IPS-18c (cell line): ENCODE measurements around the gene KRT28.

Experiments used
- H3K4me3 ChIP-seq: 2 replicates; pipeline ENCODE4 v1.7.0; 2013; ENCODE audit warnings: low read depth, mild to moderate bottlenecking, low read length, moderate library complexity; ENCODE audit not compliant: insufficient read depth
- H3K9me3 ChIP-seq: one replicate; pipeline ENCODE4 v1.6.1; 2013; ENCODE audit warnings: mild to moderate bottlenecking, low read length, moderate library complexity; ENCODE audit not compliant: control insufficient read depth, insufficient read depth

Gene KRT28

DNA sequence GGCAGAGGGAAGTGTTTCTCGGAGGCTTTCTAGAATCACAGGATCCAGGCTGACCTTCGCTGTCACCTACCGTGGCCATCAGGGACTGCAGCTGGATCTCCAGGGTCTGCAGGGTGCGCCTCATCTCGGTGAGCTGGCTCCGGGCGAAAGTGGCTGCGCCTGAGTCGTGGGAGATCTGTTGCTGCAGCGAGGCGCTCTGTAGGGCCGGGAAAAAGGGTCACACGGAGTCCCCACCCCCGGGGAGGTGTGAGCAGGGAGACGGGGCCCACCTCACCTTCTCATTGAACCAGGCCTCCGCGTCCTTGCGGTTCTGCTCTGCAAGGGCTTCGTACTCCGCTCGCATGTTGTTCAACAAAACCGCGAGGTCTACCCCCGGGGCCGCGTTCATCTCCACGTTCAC, 2.9 kb downstream of the KRT28 start:
- H3K9me3 ChIP-seq = no peaks in the 10 kb centered on the region
- H3K4me3 ChIP-seq = no peak overlapping the region

DNA sequence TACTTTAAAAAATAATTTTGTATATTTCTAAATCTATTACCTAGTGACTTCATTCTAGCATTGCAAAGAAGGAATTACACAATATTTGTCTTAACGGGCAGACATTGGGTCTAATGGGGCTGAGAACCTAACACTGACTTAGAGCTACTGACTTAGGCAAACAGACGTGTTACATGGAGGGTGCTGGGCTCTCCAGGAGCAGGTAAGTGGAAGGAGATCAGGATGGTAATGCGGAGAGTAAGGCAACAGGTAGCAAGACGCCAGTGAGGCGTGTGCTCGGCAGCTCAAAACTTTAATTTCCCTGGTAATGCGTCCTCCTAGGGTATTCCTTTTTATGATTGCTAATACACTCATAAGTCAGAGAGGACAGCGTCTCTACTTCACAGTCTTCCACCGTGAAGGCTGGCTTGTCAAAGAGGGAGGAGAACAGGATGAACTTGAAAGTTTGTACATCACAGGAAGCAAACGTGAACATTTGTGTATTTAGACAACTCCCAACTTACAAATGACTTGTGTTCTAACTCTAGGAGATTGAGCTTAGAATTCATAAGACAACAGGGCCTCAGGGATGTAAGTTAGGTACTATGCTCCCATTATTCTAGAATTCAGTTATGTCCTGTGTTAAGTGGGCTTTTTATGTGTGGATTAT, 4.6 kb downstream of the KRT28 start:
- H3K9me3 ChIP-seq = no peaks in the 10 kb centered on the region
- no peak overlapping the region for H3K4me3 ChIP-seq

DNA sequence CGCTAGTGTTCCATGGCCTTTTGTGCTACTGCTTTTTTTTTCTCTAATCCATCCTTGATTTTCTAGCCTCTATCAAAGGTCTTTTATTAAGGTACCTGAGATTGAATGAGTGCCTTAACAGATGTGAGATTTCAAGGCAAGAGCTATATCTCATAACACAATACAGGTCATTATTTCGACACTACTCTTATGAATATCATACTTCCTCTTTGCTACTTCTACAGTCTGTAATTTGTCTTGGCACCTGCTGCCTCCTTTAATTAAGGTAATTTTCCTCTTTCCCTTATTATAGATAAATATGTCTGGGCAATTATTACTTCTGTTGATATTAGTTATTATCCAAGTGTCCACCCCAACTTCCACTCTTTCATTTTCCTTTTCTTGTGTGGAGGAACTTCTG, 5.3 kb downstream of the KRT28 start:
- H3K4me3 ChIP-seq = no peak overlapping the region
- no peaks in the 10 kb centered on the region for H3K9me3 ChIP-seq

DNA sequence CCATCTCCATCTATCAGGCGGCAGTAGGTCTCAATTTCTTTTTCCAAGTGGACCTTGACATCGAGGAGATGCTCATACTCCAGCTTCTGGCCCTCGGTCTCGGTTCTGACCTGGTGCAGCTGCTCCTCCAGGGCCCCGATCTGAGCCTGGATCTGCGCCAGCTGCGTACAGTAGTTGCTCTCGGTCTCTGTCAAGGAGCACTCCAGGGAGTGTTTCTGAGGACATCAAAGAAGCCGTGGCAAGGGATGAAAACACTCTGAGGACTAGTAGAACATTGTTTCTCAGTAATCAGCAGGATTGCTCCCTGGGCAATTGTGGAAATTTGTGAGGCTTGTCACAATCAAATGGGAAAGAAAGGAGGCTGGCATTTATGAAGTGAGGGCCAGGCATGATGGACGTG, 5.9 kb downstream of the KRT28 start:
- no peaks in the 10 kb centered on the region for H3K9me3 ChIP-seq
- H3K4me3 ChIP-seq = no peak overlapping the region

DNA sequence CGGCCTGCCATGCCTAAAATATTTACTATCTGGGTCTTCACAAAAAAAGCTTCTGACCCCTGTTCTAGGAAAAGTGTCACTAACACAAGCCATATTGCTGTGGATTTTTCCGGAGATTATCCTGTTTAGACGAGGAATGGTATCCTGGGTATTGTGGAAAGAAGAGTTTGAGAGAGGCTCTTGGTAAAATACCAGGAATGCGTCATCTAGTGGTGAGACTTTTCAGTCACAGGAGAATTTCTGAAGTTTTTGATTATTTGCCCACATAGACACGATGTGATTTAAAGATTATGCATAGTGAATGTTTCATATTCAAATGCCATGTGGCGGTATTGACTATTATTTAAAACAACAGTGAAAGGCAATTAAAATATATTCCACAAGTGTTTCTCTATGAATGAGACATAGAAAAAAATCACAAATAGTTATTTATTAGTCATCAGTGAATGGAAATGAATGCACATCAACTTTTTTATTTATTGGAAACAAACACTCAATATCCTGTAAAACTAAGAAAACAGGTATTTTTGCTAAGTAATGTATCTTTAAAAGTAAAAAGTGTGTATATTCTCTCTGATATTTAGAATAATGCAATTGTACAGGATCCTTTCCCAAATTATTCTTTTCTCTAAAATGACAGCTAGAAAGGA, 7.8 kb downstream of the KRT28 start:
- Histone ChIP-seq H3K9me3 (no peaks in the 10 kb centered on the region), H3K4me3 (no peak overlapping the region)

DNA sequence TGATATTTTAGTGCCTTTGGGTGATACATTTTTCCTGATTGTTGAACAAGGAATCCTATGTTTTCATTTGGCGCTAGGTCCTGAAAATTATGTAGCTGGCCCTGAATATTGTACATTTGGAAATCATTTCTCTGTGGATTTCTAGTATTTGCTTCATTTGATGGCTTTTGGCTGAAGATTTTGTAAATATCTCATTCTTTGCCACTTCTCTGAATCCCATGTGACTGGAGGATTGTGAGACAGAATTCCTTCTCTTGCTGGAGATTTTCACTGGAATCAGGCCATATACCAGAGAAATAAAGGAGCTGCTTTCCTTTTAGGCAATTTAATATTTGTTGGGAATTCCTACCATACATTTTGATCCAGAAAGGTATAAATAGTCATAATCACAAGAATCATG, 8.6 kb downstream of the KRT28 start:
- Histone ChIP-seq H3K9me3 (no peaks in the 10 kb centered on the region), H3K4me3 (no peak overlapping the region)

DNA sequence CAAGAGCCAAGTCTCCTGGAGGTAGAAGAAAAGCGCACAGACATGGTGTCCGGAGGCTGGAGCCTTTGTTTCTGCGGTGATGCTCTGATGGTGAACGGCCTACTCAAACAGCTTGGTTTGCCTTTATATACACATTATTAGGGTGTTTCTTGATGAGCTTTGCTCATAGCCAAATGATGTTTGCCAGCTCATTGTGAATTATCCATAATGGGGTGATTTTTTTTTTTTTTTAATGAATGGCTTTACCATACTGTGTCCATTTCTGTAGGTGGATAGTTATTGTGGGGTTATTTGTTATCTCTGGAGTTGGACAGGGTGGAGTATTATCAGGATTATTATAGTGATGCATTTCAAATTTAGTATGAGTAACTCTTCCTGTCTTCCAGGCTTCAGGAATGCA, 17.3 kb downstream of the KRT28 start, which contains the start of gene KRT27:
KRT27 (minus strand) TSS at position 101 of the 400 bp plus-strand sequence; CDS start at position 44, 57 bp downstream.
- Histone ChIP-seq H3K9me3 (no peaks in the 10 kb centered on the region), H3K4me3 (no peak within 1 kb of the TSS)

DNA sequence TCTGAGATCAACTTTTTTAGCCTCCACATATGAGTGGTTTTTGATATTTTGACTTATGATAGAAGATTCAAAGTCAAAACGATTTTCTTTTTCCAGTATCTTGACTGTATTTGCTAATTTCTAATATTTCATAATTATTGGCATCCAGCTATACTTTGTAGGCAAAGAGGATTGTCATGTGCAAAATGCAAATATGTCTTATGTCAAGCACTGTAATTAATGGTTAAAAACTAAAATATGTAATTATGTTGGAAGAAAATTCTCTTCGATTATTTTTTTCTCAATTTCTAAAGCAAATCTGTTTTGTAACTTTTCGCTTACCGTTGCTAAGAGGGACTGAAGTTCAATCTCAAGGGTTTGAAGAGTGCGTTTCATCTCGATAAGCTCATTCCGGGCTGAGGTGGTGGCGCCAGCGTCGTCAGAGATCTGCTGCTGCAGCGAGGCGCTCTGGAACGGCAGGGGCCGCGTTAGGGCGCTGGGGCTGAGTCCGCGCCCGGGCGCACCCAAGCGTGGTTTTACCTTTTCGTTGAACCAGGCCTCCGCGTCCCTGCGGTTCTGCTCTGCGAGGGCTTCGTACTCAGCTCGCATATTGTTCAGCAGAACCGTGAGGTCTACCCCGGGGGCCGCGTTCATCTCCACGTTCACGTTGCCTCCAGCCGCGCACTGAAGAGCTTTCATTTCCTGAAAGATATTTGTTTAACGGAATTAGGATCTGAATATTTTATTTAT, 20.4 kb downstream of the KRT28 start:
- H3K9me3 ChIP-seq = no peaks in the 10 kb centered on the region
- no peak overlapping the region for H3K4me3 ChIP-seq

DNA sequence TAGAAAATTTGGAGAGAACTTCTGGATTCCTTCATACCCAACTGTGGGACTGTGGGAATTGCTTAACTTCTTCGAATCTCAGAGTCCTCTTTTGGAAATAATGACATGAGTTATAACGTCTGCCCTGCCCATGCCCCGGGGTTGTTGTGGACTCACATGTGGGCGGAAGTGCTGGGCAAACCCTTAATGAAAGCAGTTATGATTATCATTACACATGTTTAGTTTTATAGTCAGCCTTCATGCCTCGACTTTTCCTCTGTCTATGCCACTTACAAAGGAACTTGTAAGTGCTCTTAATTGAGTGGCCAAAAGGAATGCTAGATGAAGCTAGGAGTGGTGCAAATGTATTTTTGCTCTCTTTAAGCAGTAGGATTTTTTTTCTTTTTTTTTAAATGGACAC, 21.3 kb downstream of the KRT28 start:
- Histone ChIP-seq H3K9me3 (no peaks in the 10 kb centered on the region), H3K4me3 (no peak overlapping the region)

DNA sequence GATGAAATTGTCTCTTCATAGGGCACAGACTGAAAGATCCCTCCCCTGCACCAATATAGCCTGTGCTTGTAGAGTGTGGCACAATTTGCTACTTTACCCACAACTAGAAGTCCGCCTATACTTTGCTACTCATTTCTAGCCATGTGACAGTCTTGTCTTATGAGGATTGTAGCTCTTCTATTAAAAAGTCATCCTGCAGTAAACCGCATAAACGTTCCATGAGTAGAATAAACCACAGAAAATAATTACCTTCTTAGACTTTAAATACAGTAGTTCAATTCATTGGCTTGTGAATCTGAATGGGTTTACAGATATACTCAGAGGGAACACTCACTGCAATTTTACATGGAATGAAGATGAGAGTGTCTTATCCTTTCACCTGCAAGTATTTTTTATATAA, 21.8 kb downstream of the KRT28 start:
- Histone ChIP-seq H3K4me3 (no peak overlapping the region), H3K9me3 (no peaks in the 10 kb centered on the region)

DNA sequence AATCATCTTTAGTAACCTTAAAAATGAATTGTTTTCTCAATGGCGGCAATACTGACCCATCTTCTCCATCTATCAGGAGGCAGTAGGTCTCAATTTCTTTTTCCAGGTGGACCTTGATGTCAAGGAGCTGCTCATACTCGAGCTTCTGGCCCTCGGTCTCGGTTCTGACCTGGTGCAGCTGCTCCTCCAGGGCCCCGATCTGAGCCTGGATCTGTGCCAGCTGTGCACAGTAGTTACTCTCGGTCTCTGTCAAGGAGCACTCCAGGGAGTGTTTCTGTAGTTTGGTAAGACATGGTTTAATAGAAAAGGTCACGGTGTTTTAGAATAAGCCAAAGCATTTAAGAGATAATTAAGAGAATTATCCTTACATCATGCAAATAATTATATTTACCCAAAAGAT, 22.3 kb downstream of the KRT28 start:
- no peaks in the 10 kb centered on the region for H3K9me3 ChIP-seq

DNA sequence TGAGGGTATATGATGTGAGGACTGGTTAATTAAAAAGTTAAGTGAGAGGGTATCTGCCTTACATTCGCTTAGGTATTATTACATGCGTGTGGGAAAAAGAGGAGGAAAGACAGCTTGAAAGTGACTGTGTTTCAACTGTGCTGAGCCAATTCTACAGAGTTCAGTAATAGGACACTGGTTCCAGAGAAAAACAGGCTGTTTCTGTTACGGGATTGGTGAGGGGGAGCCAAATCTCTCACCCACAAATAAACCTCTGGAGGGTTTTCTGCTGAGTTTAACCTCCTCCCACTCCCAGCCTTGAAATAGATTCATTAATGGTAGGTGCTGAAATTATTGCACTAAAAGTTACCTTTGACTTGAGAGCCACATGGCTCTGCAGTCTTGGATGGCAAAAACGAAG, 23.8 kb downstream of the KRT28 start:
- no peak overlapping the region for H3K4me3 ChIP-seq
- no peaks in the 10 kb centered on the region for H3K9me3 ChIP-seq

More for the DNA sequence above, 22.3 kb downstream of the KRT28 start:
- no peak overlapping the region for H3K4me3 ChIP-seq

DNA sequence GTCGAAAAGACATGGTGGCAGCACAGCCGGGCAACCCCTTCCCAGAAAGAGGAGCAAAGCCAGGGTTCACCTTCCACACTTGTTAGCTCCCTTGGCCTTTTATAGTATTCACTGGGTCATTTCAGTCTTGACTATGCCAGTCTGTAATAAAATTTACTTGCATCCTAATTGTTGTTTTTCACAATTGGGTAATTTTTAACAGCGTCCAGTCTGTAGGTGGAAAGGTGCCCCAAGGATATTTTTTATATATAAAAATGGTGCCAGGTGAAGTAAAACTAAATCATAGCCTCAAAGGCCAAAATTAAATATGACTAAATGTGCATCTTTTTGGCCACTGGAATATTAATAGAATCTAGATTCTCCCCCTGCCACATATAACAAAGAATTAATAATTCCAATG, 27.7 kb downstream of the KRT28 start, which contains the start of gene KRT26:
KRT26 (minus strand) TSS at position 101 of the 400 bp plus-strand sequence; CDS start at position 13, 88 bp downstream.
- Histone ChIP-seq H3K9me3 (no peaks in the 10 kb centered on the region), H3K4me3 (no peak within 1 kb of the TSS)

DNA sequence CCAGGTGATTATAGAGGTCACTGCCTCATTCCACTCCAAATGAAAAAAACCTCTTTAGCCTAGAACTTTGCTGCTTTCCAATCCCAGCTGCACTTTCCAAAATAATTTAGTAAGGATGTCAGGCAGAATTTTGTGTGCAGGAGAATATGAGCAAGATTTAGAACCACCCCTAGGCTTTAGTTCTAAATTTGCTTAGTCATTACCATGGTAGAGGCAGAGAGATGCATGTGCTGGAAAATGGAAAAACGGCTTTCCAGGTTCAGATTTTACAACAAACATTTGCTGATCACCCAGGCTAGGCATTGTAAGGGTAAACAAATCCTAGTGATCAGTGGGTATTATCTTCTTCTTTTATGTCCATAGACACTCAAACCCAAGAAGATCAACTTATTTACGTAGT, 34.1 kb downstream of the KRT28 start:
- peaks cover 4% of the 10 kb centered on the region for H3K9me3 ChIP-seq
- H3K4me3 ChIP-seq = no peak overlapping the region

DNA sequence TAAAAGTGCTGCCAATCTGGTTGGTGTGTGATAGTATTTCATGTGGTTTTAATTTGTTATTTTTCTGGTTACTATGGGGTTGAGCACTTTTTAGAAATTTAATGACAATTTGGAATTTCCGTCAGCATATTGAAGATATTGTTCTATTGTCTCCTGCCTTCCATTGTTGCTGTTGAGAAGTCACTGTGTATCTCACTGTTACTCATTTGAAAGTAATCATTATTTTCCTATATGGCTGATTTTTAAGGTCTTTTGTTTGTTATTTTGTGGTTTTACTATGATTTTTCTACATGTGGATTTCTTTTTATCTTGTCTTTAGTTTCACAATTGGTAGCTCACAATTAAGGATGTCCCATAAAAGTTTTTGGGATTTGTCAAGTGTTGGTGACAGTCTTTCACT, 36.0 kb downstream of the KRT28 start:
- Histone ChIP-seq H3K9me3 (peaks cover 4% of the 10 kb centered on the region), H3K4me3 (no peak overlapping the region)

DNA sequence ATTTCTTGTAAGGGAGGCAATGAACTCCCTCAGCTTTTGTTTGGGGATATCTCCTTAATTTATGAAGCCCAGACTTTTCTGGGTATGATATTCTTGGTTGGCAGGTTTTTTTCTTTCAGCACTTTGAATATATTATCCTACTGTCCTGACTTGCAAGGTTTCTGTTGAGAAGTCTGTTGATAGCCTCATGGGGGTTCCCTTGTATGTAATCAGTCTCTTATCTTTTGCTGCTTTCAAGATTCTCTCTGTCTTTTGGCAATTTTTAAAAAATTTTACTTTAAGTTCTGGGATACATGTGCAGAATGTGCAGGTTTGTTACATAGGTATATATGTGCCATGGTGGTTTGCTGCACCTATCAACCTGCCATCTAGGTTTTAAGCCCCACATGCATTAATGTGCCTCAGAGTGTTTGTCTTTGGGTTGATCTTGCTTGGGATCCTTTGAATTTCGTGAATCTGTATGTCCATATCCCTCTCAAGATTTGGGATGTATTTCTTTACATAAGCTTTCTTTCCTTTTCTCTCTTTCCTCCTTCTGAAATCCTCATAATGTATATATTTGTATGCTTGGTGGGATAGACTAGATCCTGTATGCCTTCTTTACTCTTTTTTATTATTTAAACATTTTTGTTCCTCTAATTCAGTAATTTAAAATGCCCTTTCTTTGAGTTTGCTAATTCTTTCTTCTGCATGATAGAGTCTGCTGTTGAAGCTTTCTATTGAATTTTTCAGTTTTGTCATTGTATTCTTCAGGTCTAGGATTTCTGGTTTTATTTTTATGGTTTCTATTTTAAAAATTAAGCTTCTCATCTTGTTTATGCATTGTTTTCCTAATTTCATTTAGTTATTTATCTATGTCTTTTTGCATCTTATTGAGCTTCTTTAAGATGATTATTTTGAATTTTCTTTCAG, 39.4 kb downstream of the KRT28 start:
- H3K9me3 ChIP-seq = peaks cover 4% of the 10 kb centered on the region

DNA sequence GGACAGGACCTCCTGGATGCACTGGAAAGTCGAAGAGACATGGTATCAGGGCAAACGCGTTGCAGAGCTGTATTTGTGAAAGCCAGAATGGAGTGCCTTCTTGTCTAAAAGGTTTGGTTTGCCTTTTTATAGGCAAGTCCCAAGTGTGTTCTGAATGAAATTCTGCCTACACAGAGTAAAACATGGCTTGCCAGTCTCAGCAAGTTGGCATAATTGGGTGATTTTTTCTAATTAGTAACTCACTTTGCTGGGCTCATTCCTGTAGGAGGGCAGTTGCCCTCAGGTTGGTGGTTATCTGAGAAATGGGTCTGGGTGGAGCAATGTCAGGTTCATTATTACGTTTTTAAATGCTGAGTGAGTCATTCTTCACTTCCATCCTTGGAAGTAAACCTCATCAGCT, 44.5 kb downstream of the KRT28 start, which contains the start of gene KRT25:
KRT25 (minus strand) TSS at position 101 of the 400 bp plus-strand sequence; CDS start at position 41, 60 bp downstream.
- H3K9me3 ChIP-seq = no peaks in the 10 kb centered on the region
- no peak within 1 kb of the TSS for H3K4me3 ChIP-seq

More for the DNA sequence above, 39.4 kb downstream of the KRT28 start:
- H3K4me3 ChIP-seq = no peak overlapping the region
